Raji (cell line): ENCODE data around the gene SLCO4C1.

Source experiments
- POLR2A ChIP-seq: IDR thresholded peaks from 2 replicates; pipeline ENCODE4 v1.6.1; 2011; ENCODE audit warnings: low read depth, low read length, control low read depth; ENCODE audit not compliant: insufficient read depth

Gene SLCO4C1, protein sequence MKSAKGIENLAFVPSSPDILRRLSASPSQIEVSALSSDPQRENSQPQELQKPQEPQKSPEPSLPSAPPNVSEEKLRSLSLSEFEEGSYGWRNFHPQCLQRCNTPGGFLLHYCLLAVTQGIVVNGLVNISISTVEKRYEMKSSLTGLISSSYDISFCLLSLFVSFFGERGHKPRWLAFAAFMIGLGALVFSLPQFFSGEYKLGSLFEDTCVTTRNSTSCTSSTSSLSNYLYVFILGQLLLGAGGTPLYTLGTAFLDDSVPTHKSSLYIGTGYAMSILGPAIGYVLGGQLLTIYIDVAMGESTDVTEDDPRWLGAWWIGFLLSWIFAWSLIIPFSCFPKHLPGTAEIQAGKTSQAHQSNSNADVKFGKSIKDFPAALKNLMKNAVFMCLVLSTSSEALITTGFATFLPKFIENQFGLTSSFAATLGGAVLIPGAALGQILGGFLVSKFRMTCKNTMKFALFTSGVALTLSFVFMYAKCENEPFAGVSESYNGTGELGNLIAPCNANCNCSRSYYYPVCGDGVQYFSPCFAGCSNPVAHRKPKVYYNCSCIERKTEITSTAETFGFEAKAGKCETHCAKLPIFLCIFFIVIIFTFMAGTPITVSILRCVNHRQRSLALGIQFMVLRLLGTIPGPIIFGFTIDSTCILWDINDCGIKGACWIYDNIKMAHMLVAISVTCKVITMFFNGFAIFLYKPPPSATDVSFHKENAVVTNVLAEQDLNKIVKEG

DNA sequence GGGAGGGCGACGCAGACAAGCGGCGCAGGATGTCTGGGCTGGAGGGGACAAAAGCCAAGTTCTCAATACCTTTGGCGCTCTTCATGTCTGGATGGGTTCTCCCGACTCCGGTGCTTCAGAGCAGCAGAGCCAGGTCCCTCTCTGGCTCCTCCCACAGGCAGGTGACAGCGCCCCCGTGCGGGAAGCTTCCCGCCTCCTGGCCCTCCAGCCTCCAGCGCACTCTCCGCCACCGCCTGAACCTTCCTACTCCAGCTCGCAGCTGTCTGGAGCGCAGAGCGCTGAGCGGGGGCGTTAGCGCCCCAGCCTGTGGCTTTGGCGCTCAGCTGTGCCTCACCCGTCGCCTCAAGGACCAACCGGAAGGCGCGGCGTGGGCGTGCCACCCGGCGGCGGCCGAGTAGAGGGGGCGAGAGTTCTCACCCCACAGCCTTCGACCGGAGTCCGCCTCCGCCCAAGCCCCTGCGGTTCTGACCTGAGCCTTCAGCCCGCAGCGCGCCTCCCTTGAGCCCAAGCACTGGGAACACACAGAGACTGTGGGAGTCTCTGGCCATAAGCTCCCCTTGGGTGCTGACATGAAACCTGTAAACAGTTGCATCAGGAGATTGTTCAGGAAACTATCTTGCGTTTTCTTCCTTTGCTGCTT is at the start of gene SLCO4C1:
TSS of gene SLCO4C1 (minus strand) at position 107 of the 640 bp plus-strand sequence. CDS start at position 85, 22 bp downstream.
- no peak for TF ChIP-seq POLR2A

- no peak for TF ChIP-seq POLR2A
These were observed 45.7 kb upstream of the SLCO4C1 start for GRCh38 chr5:102341681-102342288.

DNA sequence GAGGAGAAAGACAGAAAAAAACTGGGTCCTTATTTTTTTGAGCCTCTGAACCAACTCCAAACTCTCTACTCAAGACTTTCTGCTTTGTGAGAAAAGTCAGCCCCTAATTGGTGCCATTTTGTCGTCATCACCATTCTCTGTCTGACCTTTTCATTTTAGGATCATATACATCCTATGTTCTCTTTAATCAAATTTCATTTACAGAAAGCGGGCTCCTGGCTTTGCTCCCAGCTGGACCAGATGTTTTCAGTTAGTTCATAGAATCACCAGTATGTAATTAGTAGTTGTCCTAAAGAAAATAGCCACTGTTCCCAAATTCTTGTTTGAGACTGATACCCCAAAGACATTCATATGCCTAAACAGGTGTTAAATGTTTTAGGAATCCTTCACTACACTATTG is 28.6 kb upstream of the SLCO4C1 start:
- TF ChIP-seq POLR2A, result no peak

- no peak for TF ChIP-seq POLR2A
These were observed 18.2 kb upstream of the SLCO4C1 start for GRCh38 chr5:102314328-102314727.

DNA sequence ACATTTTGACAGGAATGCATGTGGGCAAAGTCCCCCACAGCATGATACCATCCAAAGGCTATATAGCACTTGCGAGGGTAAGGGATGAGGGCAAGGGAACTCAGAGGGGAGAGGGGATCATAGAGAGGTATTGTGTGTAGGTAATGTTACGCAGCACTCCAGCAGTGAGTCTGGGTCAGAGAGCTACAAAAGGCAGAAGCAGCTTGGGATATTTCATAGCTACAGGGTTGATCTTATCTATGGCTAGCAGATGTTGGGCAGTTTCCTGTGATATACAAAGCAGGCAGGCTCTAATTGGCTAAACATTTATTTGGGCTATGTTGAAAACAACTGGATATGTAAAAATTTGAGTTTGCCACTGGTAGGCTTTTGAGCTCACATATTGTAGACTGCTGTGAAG is 17.8 kb upstream of the SLCO4C1 start:
- TF ChIP-seq POLR2A, result no peak

- TF ChIP-seq POLR2A, result no peak
These were observed 16.7 kb upstream of the SLCO4C1 start for GRCh38 chr5:102312586-102313370.

- TF ChIP-seq POLR2A, result no peak
These were observed 13.5 kb upstream of the SLCO4C1 start for GRCh38 chr5:102309586-102309985.

GRCh38 chr5:102307232-102307631 is 11.1 kb upstream of the SLCO4C1 start:
- no peak for TF ChIP-seq POLR2A

GRCh38 chr5:102306121-102306520 is 10.0 kb upstream of the SLCO4C1 start:
- TF ChIP-seq POLR2A, result no peak

DNA sequence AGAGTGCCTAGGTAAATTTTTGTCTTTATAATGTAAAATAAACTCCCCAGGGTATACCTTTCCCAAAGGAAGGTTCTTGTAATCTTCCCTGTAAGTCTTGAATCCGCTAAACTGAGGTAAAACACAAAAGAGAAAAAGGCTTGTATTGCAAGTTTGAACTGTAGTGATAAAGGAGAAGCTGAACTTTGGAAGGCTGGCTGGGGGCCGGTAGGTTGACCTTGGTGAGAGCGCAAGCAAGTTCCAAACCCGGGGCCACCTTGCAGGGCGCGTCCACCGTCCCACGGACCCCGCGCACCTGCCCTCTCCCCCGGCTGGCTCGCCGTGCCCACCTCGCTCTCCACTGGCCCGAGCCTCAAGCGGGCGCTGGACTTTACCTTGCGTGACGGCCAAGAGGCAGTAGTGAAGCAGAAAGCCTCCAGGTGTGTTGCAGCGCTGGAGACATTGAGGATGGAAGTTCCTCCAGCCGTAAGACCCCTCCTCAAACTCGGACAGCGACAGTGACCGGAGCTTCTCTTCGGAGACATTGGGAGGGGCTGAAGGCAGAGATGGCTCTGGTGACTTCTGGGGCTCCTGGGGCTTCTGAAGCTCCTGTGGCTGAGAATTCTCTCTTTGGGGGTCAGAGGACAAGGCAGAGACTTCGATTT is 428 bp downstream of the SLCO4C1 start:
- TF ChIP-seq POLR2A, result no peak

DNA sequence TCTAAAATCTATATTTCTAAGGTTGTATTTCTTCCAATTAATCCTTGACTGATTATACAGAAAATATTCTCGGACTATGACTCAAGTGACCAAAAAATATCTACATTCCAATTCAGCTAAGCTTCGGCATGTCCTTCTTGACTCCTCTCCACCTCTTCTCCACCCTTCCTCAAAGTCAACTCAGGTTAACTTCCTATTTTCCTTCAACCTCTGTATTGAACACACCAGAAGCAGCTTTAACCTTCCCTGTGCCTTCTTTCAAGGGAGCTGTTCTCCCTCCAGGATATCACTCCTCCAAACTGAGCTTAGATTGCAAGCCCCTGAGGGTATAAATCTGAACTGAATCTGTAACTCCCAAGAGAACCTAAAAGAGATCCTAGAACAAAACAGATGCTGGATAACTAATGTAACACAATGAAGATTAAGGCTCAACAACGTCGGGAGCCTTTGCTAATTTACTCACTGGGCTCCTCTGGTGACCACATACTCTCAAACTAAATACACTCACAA is 1.1 kb downstream of the SLCO4C1 start:
- no peak for TF ChIP-seq POLR2A

- no peak for TF ChIP-seq POLR2A
These were observed 6.1 kb downstream of the SLCO4C1 start for GRCh38 chr5:102290004-102290403.

GRCh38 chr5:102289251-102289899 is 6.7 kb downstream of the SLCO4C1 start:
- no peak for TF ChIP-seq POLR2A
